HepG2 (cell line): ENCODE measurements around the gene USP32. TPM values are rescaled to one million over a fixed set of nuclear protein-coding genes. Genes with fewer than 3 reads are reported as not detected.

Experiments used
- AKAP8 ChIP-seq: sonication (generic); formaldehyde crosslinking; IDR thresholded peaks from 2 replicates; pipeline ENCODE4 v1.5.1; 2020; ENCODE audit warnings: mild to moderate bottlenecking, missing genetic modification reagents
- MYNN ChIP-seq: sonication (generic); formaldehyde crosslinking; IDR thresholded peaks from 2 replicates; pipeline ENCODE4 v1.4.0; 2020; ENCODE audit warnings: mild to moderate bottlenecking, low read depth, missing genetic modification reagents
- NR2F2 ChIP-seq: IDR thresholded peaks from 2 replicates; pipeline ENCODE4 v1.6.1; 2012; ENCODE audit warnings: low read depth, inconsistent platforms, borderline replicate concordance
- PATZ1 ChIP-seq: sonication (generic); formaldehyde crosslinking; IDR thresholded peaks from 2 replicates; pipeline ENCODE4 v1.4.0; 2020; ENCODE audit warnings: missing genetic modification reagents
- RFX1 ChIP-seq: fragments of 450-650 bp; IDR thresholded peaks from 2 replicates; pipeline ENCODE4 v1.6.1; 2017
- SALL2 ChIP-seq: sonication (generic); formaldehyde crosslinking; IDR thresholded peaks from 2 replicates; pipeline ENCODE4 v1.8.1; 2023; ENCODE audit warnings: mild to moderate bottlenecking, missing genetic modification reagents, inconsistent platforms
- SOX6 ChIP-seq, 2 experiments: fragments of 450-650 bp in 1 of 2; sonication (generic) in 1 of 2; formaldehyde crosslinking in 1 of 2; IDR thresholded peaks; 2 replicates each; pipeline versions ENCODE4 v1.4.0 to v1.6.1; 2017 to 2020; ENCODE audit warnings: antibody characterized with exemption in 1 of 2, mild to moderate bottlenecking in 1 of 2, missing genetic modification reagents in 1 of 2
- TMF1 ChIP-seq: sonication (generic); formaldehyde crosslinking; IDR thresholded peaks from 2 replicates; pipeline ENCODE4 v1.8.1; 2022; ENCODE audit warnings: low read depth, missing genetic modification reagents
- ZFYVE20 ChIP-seq: sonication (generic); formaldehyde crosslinking; IDR thresholded peaks from 2 replicates; pipeline ENCODE4 v1.8.0; 2023; ENCODE audit warnings: low read depth, mild to moderate bottlenecking, moderate library complexity, missing genetic modification reagents, borderline replicate concordance
- ZMYM3 ChIP-seq: sonication (generic); formaldehyde crosslinking; IDR thresholded peaks from 2 replicates; pipeline ENCODE4 v1.5.1; 2020; ENCODE audit warnings: mild to moderate bottlenecking, missing genetic modification reagents
- ZNF10 ChIP-seq: sonication (generic); formaldehyde crosslinking; IDR thresholded peaks from 2 replicates; pipeline ENCODE4 v1.4.0; 2020; ENCODE audit warnings: mild to moderate bottlenecking, low read depth, missing genetic modification reagents, borderline replicate concordance
- ZNF101 ChIP-seq: sonication (generic); formaldehyde crosslinking; IDR thresholded peaks from 2 replicates; pipeline ENCODE4 v1.4.0; 2020; ENCODE audit warnings: mild to moderate bottlenecking, low read depth, missing genetic modification reagents, borderline replicate concordance
- ZNF121 ChIP-seq: sonication (generic); formaldehyde crosslinking; IDR thresholded peaks from 2 replicates; pipeline ENCODE4 v1.5.0; 2020; ENCODE audit warnings: mild to moderate bottlenecking, missing genetic modification reagents
- ZNF263 ChIP-seq: sonication (generic); formaldehyde crosslinking; IDR thresholded peaks from 2 replicates; pipeline ENCODE4 v1.4.0; 2020; ENCODE audit warnings: missing genetic modification reagents
- ZNF383 ChIP-seq: sonication (generic); formaldehyde crosslinking; IDR thresholded peaks from 2 replicates; pipeline ENCODE4 v1.4.0; 2020; ENCODE audit warnings: missing genetic modification reagents, mild to moderate bottlenecking, borderline replicate concordance
- ZNF607 ChIP-seq: sonication (generic); formaldehyde crosslinking; IDR thresholded peaks from 2 replicates; pipeline ENCODE4 v1.5.1; 2020; ENCODE audit warnings: missing genetic modification reagents, mild to moderate bottlenecking, borderline replicate concordance
- ZNF772 ChIP-seq: sonication (generic); formaldehyde crosslinking; IDR thresholded peaks from 2 replicates; pipeline ENCODE4 v1.5.0; 2020; ENCODE audit warnings: mild to moderate bottlenecking, missing genetic modification reagents
- ZSCAN9 ChIP-seq: IDR thresholded peaks from 2 replicates; pipeline ENCODE4 v1.6.1; 2016; ENCODE audit warnings: borderline replicate concordance
- polyA plus RNA-seq, 8 experiments: library from polyadenylated mRNA; depleted of rRNA in 3 of 8; stranded (reverse) in 7 of 8; unstranded in 1 of 8; fragments of >200 nt; fragmentation: Illumina TruSeq in 4 of 8; extraction: Trizol in 4 of 8; gene quantifications; 2 replicates each; pipeline versions ENCODE4 v1.2.1 to v1.2.3, GENCODE V29; 2011 to 2016; ENCODE audit warnings: low read depth in 4 of 8, missing spikeins in 1 of 8, mixed read lengths in 1 of 8; ENCODE audit not compliant: insufficient read depth in 1 of 8
- total RNA-seq, 5 experiments: library from RNA; depleted of rRNA; stranded (reverse); fragments of >200 nt; fragmentation: Illumina TruSeq; extraction: Trizol; gene quantifications; 2 replicates each; pipeline ENCODE4 v1.2.3, GENCODE V29; 2016; ENCODE audit warnings: low read depth in 1 of 5
- TF ChIP-seq, protein P1 (sequence below): sonication (generic); formaldehyde crosslinking; IDR thresholded peaks from 2 replicates; pipeline ENCODE4 v1.5.0; 2020; ENCODE audit warnings: mild to moderate bottlenecking, missing genetic modification reagents, borderline replicate concordance

USP32 gene
- total and polyA plus RNA-seq, 2 of the 13 experiments (the other 11 are each of a cell fraction or from before 2014, with no cell fraction given): 24.9 to 39.9 TPM

- peak; percentile 77 for TF ChIP-seq PATZ1 (CRISPR knock-in tag)
- TF ChIP-seq AKAP8 (CRISPR knock-in tag): no peak
- TF ChIP-seq ZNF263: no peak
- TF ChIP-seq NR2F2: no peak
- no peak for TF ChIP-seq ZNF101 (CRISPR knock-in tag)
- TF ChIP-seq SALL2 (CRISPR knock-in tag): no peak
- TF ChIP-seq ZMYM3 (CRISPR knock-in tag): no peak
- no peak for TF ChIP-seq ZNF772
- no peak for TF ChIP-seq TMF1 (CRISPR knock-in tag)
- no peak for TF ChIP-seq ZNF383
- no peak for TF ChIP-seq ZFYVE20
- TF ChIP-seq ZNF121 (CRISPR knock-in tag): peak; percentile 93
- no peak for TF ChIP-seq ZSCAN9 (CRISPR knock-in tag)
- TF ChIP-seq RFX1: no peak
- TF ChIP-seq, protein P1, sequence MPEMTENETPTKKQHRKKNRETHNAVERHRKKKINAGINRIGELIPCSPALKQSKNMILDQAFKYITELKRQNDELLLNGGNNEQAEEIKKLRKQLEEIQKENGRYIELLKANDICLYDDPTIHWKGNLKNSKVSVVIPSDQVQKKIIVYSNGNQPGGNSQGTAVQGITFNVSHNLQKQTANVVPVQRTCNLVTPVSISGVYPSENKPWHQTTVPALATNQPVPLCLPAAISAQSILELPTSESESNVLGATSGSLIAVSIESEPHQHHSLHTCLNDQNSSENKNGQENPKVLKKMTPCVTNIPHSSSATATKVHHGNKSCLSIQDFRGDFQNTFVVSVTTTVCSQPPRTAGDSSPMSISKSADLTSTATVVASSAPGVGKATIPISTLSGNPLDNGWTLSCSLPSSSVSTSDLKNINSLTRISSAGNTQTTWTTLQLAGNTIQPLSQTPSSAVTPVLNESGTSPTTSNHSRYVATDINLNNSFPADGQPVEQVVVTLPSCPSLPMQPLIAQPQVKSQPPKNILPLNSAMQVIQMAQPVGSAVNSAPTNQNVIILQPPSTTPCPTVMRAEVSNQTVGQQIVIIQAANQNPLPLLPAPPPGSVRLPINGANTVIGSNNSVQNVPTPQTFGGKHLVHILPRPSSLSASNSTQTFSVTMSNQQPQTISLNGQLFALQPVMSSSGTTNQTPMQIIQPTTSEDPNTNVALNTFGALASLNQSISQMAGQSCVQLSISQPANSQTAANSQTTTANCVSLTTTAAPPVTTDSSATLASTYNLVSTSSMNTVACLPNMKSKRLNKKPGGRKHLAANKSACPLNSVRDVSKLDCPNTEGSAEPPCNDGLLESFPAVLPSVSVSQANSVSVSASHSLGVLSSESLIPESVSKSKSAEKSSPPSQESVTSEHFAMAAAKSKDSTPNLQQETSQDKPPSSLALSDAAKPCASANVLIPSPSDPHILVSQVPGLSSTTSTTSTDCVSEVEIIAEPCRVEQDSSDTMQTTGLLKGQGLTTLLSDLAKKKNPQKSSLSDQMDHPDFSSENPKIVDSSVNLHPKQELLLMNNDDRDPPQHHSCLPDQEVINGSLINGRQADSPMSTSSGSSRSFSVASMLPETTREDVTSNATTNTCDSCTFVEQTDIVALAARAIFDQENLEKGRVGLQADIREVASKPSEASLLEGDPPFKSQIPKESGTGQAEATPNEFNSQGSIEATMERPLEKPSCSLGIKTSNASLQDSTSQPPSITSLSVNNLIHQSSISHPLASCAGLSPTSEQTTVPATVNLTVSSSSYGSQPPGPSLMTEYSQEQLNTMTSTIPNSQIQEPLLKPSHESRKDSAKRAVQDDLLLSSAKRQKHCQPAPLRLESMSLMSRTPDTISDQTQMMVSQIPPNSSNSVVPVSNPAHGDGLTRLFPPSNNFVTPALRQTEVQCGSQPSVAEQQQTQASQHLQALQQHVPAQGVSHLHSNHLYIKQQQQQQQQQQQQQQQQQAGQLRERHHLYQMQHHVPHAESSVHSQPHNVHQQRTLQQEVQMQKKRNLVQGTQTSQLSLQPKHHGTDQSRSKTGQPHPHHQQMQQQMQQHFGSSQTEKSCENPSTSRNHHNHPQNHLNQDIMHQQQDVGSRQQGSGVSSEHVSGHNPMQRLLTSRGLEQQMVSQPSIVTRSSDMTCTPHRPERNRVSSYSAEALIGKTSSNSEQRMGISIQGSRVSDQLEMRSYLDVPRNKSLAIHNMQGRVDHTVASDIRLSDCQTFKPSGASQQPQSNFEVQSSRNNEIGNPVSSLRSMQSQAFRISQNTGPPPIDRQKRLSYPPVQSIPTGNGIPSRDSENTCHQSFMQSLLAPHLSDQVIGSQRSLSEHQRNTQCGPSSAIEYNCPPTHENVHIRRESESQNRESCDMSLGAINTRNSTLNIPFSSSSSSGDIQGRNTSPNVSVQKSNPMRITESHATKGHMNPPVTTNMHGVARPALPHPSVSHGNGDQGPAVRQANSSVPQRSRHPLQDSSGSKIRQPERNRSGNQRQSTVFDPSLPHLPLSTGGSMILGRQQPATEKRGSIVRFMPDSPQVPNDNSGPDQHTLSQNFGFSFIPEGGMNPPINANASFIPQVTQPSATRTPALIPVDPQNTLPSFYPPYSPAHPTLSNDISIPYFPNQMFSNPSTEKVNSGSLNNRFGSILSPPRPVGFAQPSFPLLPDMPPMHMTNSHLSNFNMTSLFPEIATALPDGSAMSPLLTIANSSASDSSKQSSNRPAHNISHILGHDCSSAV (CRISPR knock-in tag): no peak
- TF ChIP-seq MYNN (CRISPR knock-in tag): no peak
- no peak for TF ChIP-seq SOX6 (IDR thresholded peaks at IDR 0.05)
- TF ChIP-seq SOX6 (CRISPR knock-in tag; IDR thresholded peaks at IDR 0.05): peak; percentile 85
- no peak for TF ChIP-seq ZNF607 (CRISPR knock-in tag)
- no peak for TF ChIP-seq ZNF10
These were observed 228.7 kb downstream of the USP32 start (continued) for GRCh38 chr17:60163108-60163784.
